Measurements from ENCODE around the gene LRP2BP. TPM values are rescaled to one million over a fixed set of nuclear protein-coding genes. Genes with fewer than 3 reads are reported as not detected.

LRP2BP gene
- total and polyA plus RNA-seq, 2 experiments from 2014 or later, result 0.23 to 0.89 TPM

DNA sequence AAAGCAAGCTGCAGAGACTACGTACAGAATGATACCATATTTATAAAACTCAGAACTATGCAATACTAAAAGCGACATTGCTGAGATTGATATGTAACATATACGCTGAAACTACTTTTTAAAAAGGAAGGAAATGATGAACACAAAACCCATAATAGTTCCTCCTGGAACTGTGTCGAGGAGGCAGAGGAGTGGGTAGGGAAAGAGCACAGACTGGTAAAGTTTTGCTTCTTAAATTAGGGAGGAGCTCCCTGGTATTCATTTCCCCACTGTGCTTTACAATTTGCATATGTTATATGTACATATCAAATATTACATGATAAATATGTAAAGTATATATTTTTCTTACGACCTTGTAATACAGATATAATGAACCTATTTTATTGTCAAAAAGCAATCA is 16.1 kb upstream of the LRP2BP start:
- Histone ChIP-seq H3K9me3 (ENCODE audit: low read depth) (no peaks in the 10 kb centered on the region), H3K79me2 (no peaks in the 10 kb centered on the region), H3K4me3 (no peak overlapping the region), H3K9me2 (replicated peaks; ENCODE audit: insufficient read depth) (no peaks in the 10 kb centered on the region), H3K4me1 (ENCODE audit: insufficient read depth) (no peaks in the 10 kb centered on the region), H2AFZ (no peak overlapping the region), H4K20me1 (ENCODE audit: insufficient read depth, poor library complexity, severe bottlenecking) (no peaks in the 10 kb centered on the region), H3K4me2 (no peak overlapping the region), H3K27ac (no peak overlapping the region), H3K36me3 (replicated peaks; ENCODE audit: insufficient read depth, low read depth) (no peaks in the 10 kb centered on the region), H3K27me3 (no peaks in the 10 kb centered on the region)
- 93% methylated on average over 5 of the region's 5 CpGs for WGBS (ENCODE audit: low lambda C conversion rate, missing lambda C conversion rate)
- TF ChIP-seq, protein P1, sequence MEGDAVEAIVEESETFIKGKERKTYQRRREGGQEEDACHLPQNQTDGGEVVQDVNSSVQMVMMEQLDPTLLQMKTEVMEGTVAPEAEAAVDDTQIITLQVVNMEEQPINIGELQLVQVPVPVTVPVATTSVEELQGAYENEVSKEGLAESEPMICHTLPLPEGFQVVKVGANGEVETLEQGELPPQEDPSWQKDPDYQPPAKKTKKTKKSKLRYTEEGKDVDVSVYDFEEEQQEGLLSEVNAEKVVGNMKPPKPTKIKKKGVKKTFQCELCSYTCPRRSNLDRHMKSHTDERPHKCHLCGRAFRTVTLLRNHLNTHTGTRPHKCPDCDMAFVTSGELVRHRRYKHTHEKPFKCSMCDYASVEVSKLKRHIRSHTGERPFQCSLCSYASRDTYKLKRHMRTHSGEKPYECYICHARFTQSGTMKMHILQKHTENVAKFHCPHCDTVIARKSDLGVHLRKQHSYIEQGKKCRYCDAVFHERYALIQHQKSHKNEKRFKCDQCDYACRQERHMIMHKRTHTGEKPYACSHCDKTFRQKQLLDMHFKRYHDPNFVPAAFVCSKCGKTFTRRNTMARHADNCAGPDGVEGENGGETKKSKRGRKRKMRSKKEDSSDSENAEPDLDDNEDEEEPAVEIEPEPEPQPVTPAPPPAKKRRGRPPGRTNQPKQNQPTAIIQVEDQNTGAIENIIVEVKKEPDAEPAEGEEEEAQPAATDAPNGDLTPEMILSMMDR (IDR thresholded peaks at IDR 0.05; ENCODE audit: poor library complexity), result no peak
- no peak for TF ChIP-seq EZH2phosphoT487 (IDR thresholded peaks at IDR 0.05; ENCODE audit: low read depth, severe bottlenecking, unreplicated experiment)
- TF ChIP-seq EZH2 (IDR thresholded peaks at IDR 0.05; ENCODE audit: borderline replicate concordance), result no peak
- no peak for DNase-seq (ENCODE audit: low spot score)

DNA sequence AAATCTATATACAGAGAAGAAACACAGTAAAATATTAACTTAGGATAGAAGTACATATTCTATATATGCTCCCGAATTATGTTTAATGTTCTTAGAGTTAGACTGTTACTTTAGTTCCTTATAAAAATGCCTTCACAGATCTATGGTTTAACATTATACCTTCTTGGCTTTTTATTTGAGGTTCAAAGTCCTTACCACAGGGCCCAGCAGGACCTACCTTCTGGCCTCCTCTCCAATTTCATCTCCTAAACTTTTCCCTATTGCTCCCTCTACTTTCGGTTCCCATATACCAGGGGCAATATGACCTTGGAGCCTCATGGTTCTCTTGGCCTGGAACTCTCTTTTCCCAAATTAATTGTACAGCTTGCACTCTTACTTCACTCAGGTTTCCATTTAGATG is 12.7 kb upstream of the LRP2BP start:
- H3K27ac ChIP-seq, result no peak overlapping the region
- 100% methylated on average over 2 of the region's 2 CpGs for whole genome bisulfite sequencing (ENCODE audit: low lambda C conversion rate, missing lambda C conversion rate)
- no peaks in the 10 kb centered on the region for H3K36me3 ChIP-seq (replicated peaks; ENCODE audit: insufficient read depth, low read depth)
- no peaks in the 10 kb centered on the region for H4K20me1 ChIP-seq (ENCODE audit: insufficient read depth, poor library complexity, severe bottlenecking)
- H3K79me2 ChIP-seq, result no peaks in the 10 kb centered on the region
- H2AFZ ChIP-seq, result no peak overlapping the region
- no peaks in the 10 kb centered on the region for H3K27me3 ChIP-seq
- H3K4me3 ChIP-seq, result no peak overlapping the region
- DNase-seq (ENCODE audit: low spot score), result no peak
- H3K4me1 ChIP-seq (ENCODE audit: insufficient read depth), result no peaks in the 10 kb centered on the region
- TF ChIP-seq EZH2phosphoT487 (IDR thresholded peaks at IDR 0.05; ENCODE audit: low read depth, severe bottlenecking, unreplicated experiment) (no peak), EZH2 (IDR thresholded peaks at IDR 0.05; ENCODE audit: borderline replicate concordance) (no peak)
- TF ChIP-seq, protein P1 (IDR thresholded peaks at IDR 0.05; ENCODE audit: poor library complexity), result no peak
- no peaks in the 10 kb centered on the region for H3K9me2 ChIP-seq (replicated peaks; ENCODE audit: insufficient read depth)
- H3K4me2 ChIP-seq, result no peak overlapping the region
- H3K9me3 ChIP-seq (ENCODE audit: low read depth), result no peaks in the 10 kb centered on the region

DNA sequence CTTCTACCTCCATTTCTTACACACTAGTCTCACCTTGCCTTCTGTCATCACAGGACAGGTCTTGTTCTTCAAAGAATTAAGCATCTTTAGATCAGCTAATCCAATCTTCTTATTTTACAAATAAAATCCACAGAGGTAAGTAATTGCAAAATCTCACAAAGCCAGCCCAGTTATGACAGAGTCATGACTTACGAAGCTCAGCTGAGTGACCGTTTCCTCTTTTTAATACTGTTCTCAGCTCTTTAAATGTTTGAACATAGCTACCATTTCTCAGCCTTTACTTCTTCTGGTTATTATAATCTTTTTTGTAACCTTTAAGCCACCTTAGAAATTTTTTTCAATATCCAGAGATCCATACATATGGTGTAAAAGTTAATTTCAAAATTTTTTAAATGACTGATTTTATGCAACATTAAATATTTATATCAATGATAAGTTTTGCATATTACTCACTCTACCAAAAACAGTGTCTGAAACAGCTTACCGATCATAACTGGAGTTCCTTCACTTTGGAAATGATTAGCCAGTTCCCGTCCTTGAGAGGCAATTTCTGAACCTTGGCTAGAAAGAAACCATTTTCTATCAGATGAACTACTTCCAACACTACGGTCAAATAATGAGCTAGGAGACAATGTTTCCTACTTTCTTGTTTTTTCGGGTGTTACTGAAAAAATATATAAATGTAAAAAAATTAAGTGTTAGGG is 9.7 kb upstream of the LRP2BP start:
- Histone ChIP-seq H3K4me3 (no peak overlapping the region), H3K4me1 (ENCODE audit: insufficient read depth) (no peaks in the 10 kb centered on the region), H3K9me2 (replicated peaks; ENCODE audit: insufficient read depth) (no peaks in the 10 kb centered on the region), H3K4me2 (no peak overlapping the region), H3K27me3 (no peaks in the 10 kb centered on the region), H3K79me2 (no peaks in the 10 kb centered on the region), H2AFZ (no peak overlapping the region), H3K36me3 (replicated peaks; ENCODE audit: insufficient read depth, low read depth) (no peaks in the 10 kb centered on the region), H4K20me1 (ENCODE audit: insufficient read depth, poor library complexity, severe bottlenecking) (no peaks in the 10 kb centered on the region), H3K9me3 (ENCODE audit: low read depth) (no peaks in the 10 kb centered on the region), H3K27ac (no peak overlapping the region)
- DNase-seq (ENCODE audit: low spot score), result no peak
- WGBS (ENCODE audit: low lambda C conversion rate, missing lambda C conversion rate), result 93% methylated on average over 6 of the region's 6 CpGs
- TF ChIP-seq EZH2 (IDR thresholded peaks at IDR 0.05; ENCODE audit: borderline replicate concordance), result no peak
- TF ChIP-seq, protein P1 (IDR thresholded peaks at IDR 0.05; ENCODE audit: poor library complexity), result no peak
- no peak for TF ChIP-seq EZH2phosphoT487 (IDR thresholded peaks at IDR 0.05; ENCODE audit: low read depth, severe bottlenecking, unreplicated experiment)
